Left ventricle myocardium inferior (tissue), 1 donor: ENCODE measurements around the gene KLF7. TPM values are rescaled to one million over a fixed set of nuclear protein-coding genes. Genes with fewer than 3 reads are reported as not detected.
A peak's percentile ranks its signal among the peaks of the same experiment; 100 is the strongest.
"Not testable (repeated sequence)": the region's sequence is repeated elsewhere in the genome, so short reads cannot be mapped to it uniquely, and the experiment has no call there.

ENCODE experiments used
- DNase-seq: peaks from one replicate; pipeline ENCODE4 v3.0.0-alpha.2; 2020
- H3K27ac ChIP-seq: fragments of 200-600 bp; replicated peaks from 2 replicates; pipeline ENCODE4 v1.8.0; 2021
- H3K27me3 ChIP-seq: fragments of 200-600 bp; 2 replicates; pipeline ENCODE4 v1.8.0; 2021; ENCODE audit warnings: low read depth
- H3K36me3 ChIP-seq: fragments of 200-600 bp; 2 replicates; pipeline ENCODE4 v1.8.0; 2021
- H3K4me1 ChIP-seq: fragments of 200-600 bp; 2 replicates; pipeline ENCODE4 v1.8.0; 2021
- H3K4me3 ChIP-seq: fragments of 200-600 bp; 2 replicates; pipeline ENCODE4 v1.8.0; 2021; ENCODE audit warnings: mild to moderate bottlenecking, moderate library complexity
- H3K9me3 ChIP-seq: fragments of 200-600 bp; replicated peaks from 2 replicates; pipeline ENCODE4 v1.8.0; 2021
- intact Hi-C: fragments of 100-400 bp; cut with micrococcal nuclease; formaldehyde crosslinking; loops from one replicate; pipeline ENCODE4 v1.11.0; 2022
- total RNA-seq: library from RNA; stranded (reverse); fragmentation: NEBNext Ultra II Directional; extraction: Animal tissue kit (Norgen Biotek cat#: 25700); gene quantifications from one replicate; pipeline ENCODE4 v1.2.1, GENCODE V29; 2021
- TF ChIP-seq, protein P1 (sequence below): fragments of 200-600 bp; IDR thresholded peaks from 2 replicates; pipeline ENCODE4 v1.8.0; 2021; ENCODE audit warnings: antibody characterized with exemption, mild to moderate bottlenecking, borderline replicate concordance
- donor health status: DM: no; HTN: yes; CAD: no; lungs with severe emphysema.

KLF7 gene
- total RNA-seq, 1 donor from 2014 or later: 24.2 TPM

DNA sequence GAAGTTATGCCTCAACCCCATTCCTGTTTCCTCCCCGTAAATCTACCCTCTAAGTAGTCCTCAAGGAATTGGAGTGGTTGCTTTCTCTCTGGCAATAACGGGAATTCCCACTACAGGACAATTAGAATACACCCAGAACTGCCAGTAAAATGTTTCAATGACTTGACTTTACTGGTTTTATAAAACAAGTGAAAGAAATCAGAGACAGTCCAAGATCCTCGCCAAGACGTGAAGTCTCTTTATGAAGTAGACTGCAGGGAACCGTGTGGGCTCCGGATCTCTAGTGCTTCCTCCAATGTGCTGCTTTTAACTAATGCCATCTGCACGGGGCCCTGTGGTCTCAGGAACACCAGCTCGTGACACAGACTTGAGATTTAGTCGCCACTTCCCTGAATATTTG, 125.1 kb downstream of the KLF7 start:
- H3K36me3 ChIP-seq: no peaks in the 10 kb centered on the region
- no peak overlapping the region for H3K4me3 ChIP-seq
- intact Hi-C loops: no loop called here
- no peak overlapping the region for H3K27ac ChIP-seq
- TF ChIP-seq, protein P1, sequence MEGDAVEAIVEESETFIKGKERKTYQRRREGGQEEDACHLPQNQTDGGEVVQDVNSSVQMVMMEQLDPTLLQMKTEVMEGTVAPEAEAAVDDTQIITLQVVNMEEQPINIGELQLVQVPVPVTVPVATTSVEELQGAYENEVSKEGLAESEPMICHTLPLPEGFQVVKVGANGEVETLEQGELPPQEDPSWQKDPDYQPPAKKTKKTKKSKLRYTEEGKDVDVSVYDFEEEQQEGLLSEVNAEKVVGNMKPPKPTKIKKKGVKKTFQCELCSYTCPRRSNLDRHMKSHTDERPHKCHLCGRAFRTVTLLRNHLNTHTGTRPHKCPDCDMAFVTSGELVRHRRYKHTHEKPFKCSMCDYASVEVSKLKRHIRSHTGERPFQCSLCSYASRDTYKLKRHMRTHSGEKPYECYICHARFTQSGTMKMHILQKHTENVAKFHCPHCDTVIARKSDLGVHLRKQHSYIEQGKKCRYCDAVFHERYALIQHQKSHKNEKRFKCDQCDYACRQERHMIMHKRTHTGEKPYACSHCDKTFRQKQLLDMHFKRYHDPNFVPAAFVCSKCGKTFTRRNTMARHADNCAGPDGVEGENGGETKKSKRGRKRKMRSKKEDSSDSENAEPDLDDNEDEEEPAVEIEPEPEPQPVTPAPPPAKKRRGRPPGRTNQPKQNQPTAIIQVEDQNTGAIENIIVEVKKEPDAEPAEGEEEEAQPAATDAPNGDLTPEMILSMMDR: no peak
- no peaks in the 10 kb centered on the region for H3K9me3 ChIP-seq
- peaks cover 7% of the 10 kb centered on the region for H3K4me1 ChIP-seq
- no peak for DNase-seq
- no peaks in the 10 kb centered on the region for H3K27me3 ChIP-seq

DNA sequence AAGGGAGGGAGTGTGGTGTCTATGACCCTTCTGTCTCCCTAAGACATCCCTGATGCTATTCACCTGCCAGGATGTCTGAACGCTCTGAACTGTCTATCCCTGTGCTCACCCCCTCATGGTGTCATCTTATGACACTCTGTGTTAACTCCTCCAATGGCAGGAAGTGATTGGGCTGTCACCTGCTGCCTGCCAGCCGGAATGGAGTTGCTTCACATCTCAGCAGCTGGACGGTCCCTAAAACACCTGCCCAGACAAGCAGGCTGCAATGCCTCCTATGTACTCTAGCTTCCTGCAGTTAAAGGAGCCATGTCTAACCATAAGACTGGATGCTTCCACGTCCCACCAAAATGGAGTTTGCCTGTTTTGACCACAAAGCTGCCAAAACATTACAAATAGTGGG, 126.5 kb downstream of the KLF7 start:
- H3K36me3 ChIP-seq: no peaks in the 10 kb centered on the region
- DNase-seq: no peak
- H3K27me3 ChIP-seq: no peaks in the 10 kb centered on the region
- H3K4me1 ChIP-seq: peaks cover 7% of the 10 kb centered on the region
- peaks cover 4% of the 10 kb centered on the region for H3K9me3 ChIP-seq
- TF ChIP-seq, protein P1: no peak
- H3K27ac ChIP-seq: no peak overlapping the region
- H3K4me3 ChIP-seq: no peak overlapping the region
- intact Hi-C loops: no loop called here

DNA sequence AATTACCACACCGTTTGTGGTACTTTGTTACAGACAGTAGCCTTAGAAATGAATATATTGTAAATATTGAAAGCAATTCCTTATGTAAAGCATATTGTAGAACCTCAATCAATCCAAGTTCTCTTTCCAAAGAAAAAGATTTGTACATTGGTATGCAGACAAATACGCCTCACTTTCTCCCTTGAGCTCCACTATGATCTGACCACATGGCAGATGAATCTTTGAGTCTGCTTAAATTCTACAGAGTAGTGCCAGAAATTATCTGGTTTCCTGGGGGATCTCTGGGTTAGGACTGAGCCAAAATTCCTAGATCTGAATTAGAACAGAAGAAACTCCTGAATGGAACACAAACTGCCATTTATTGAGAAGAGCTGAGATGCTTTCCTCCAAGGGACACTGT, 127.4 kb downstream of the KLF7 start:
- H3K27ac ChIP-seq: peak overlapping the region; percentile 28
- no peak for DNase-seq
- peaks cover 13% of the 10 kb centered on the region for H3K9me3 ChIP-seq
- peaks cover 7% of the 10 kb centered on the region for H3K4me1 ChIP-seq
- TF ChIP-seq, protein P1: no peak
- no peak overlapping the region for H3K4me3 ChIP-seq
- H3K36me3 ChIP-seq: peaks cover 3% of the 10 kb centered on the region
- intact Hi-C loops: no loop called here
- H3K27me3 ChIP-seq: no peaks in the 10 kb centered on the region

DNA sequence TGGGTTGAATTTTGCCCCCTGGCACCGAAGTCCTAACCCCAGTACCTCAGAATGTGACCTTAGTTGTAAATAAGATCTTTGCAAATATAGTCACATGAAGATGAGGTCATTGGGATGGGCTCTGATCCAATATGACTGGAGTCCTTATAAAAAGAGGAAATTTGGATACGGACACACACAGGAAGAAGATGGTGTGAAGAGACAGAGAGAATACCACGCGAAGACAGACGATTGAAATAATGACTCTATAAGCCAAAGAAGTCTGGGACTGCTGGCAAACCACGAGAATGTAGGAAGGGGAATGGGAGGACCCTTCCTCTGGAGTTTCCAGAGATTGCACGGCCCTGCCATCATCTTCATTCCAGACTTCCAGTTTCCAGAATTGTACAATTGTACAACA, 127.9 kb downstream of the KLF7 start:
- Histone ChIP-seq H3K36me3 (peaks cover 3% of the 10 kb centered on the region), H3K9me3 (peaks cover 17% of the 10 kb centered on the region), H3K4me3 (no peak overlapping the region), H3K4me1 (peaks cover 7% of the 10 kb centered on the region), H3K27me3 (no peaks in the 10 kb centered on the region), H3K27ac (peak overlapping the region; percentile 28)
- intact Hi-C loops: no loop called here
- TF ChIP-seq, protein P1: no peak
- DNase-seq: no peak

DNA sequence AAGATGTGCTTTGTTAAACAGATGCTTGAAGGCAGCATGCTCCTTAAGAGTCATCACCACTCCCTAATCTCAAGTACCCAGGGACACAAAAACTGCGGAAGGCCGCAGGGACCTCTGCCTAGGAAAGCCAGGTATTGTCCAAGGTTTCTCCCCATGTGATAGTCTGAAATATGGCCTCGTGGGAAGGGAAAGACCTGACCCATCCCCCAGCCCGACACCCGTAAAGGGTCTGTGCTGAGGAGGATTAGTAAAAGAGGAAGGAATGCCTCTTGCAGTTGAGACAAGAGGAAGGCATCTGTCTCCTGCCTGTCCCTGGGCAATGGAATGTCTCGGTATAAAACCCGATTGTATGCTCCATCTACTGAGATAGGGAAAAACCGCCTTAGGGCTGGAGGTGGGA, 128.7 kb downstream of the KLF7 start:
- intact Hi-C loops, H3K36me3 ChIP-seq, H3K27ac ChIP-seq, DNase-seq, H3K27me3 ChIP-seq, H3K4me3 ChIP-seq, H3K4me1 ChIP-seq: not testable (repeated sequence)
- peaks cover 23% of the 10 kb centered on the region for H3K9me3 ChIP-seq

DNA sequence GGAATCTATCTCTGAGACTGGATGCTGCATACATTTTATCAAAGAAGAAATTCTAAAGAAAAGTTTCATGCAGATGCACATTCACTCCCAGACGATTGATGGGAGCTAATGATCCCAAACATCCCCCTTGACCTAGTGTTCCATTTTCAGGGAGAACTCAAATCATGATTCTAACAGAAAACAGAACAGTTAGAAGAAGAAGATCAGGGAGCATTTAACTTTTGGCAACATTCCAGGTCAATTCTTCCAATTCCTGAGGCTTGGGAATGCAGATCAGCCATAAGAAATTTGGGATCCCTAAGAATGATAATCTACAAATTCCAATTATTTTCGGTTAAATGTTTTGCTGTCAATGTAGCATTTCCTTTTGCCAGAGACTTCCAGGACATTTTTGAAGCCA, 129.9 kb downstream of the KLF7 start:
- intact Hi-C loops: no loop called here
- no peak for DNase-seq

More for the DNA sequence above, 129.9 kb downstream of the KLF7 start:
- Histone ChIP-seq H3K27me3 (no peaks in the 10 kb centered on the region), H3K4me1 (peaks cover 7% of the 10 kb centered on the region), H3K36me3 (peaks cover 3% of the 10 kb centered on the region), H3K27ac (no peak overlapping the region), H3K4me3 (no peak overlapping the region), H3K9me3 (peaks cover 23% of the 10 kb centered on the region)
- TF ChIP-seq, protein P1: no peak
